Measurements from ENCODE around the gene CLDN7.

The CLDN7 gene

GRCh38 chr17:7218166-7218565, 44.1 kb downstream of the CLDN7 start:
- DNase-seq: no peak

- DNase-seq: no peak
These were observed 44.9 kb downstream of the CLDN7 start for GRCh38 chr17:7217113-7217987.

- no peak for DNase-seq
These were observed 45.8 kb downstream of the CLDN7 start for GRCh38 chr17:7216242-7217112.

- DNase-seq: no peak
These were observed 46.6 kb downstream of the CLDN7 start for GRCh38 chr17:7215652-7216180.

- no peak for DNase-seq
These were observed 47.1 kb downstream of the CLDN7 start for GRCh38 chr17:7215136-7215638.

- DNase-seq: peak; percentile 95
These were observed 47.8 kb downstream of the CLDN7 start for GRCh38 chr17:7214300-7215135.

GRCh38 chr17:7213895-7214299, 48.4 kb downstream of the CLDN7 start:
- peak; percentile 66 for DNase-seq

- DNase-seq: no peak
These were observed 50.6 kb downstream of the CLDN7 start for GRCh38 chr17:7211491-7212273.
